Large intestine (tissue), 3 donors: ENCODE results near the gene QPRT. TPM values are rescaled to one million over a fixed set of nuclear protein-coding genes. Genes with fewer than 3 reads are reported as not detected.
"Not testable (repeated sequence)": the region's sequence is repeated elsewhere in the genome, so short reads cannot be mapped to it uniquely, and the experiment has no call there.

Experiments
- DNase-seq, 2 donors: peaks; one replicate each; pipeline versions ENCODE4 v3.0.0 to v3.0.0-alpha.2; 2013
- H3K27ac ChIP-seq: one replicate; pipeline ENCODE4 v1.5.1; 2013; ENCODE audit warnings: low read length
- H3K27me3 ChIP-seq: 2 replicates; pipeline ENCODE4 v1.6.1; 2013; ENCODE audit warnings: low read length; ENCODE audit not compliant: control insufficient read depth, insufficient read depth
- H3K36me3 ChIP-seq: 2 replicates; pipeline ENCODE4 v1.6.1; 2013; ENCODE audit warnings: low read length; ENCODE audit not compliant: control insufficient read depth, insufficient read depth
- H3K4me1 ChIP-seq: one replicate; pipeline ENCODE4 v1.6.1; 2013; ENCODE audit warnings: low read length; ENCODE audit not compliant: control insufficient read depth, insufficient read depth
- H3K4me3 ChIP-seq: one replicate; pipeline ENCODE4 v1.5.1; 2013; ENCODE audit warnings: low read length
- H3K9me3 ChIP-seq: one replicate; pipeline ENCODE4 v1.6.1; 2013; ENCODE audit warnings: mild to moderate bottlenecking, low read depth, low read length, moderate library complexity; ENCODE audit not compliant: control insufficient read depth
- WGBS: methylation state at CpG from one replicate; pipeline ENCODE4 v1.1.5; 2013; ENCODE audit warnings: low lambda C conversion rate; ENCODE audit not compliant: insufficient coverage; 5-methylcytosine and 5-hydroxymethylcytosine counted together
- polyA plus RNA-seq: library from polyadenylated mRNA; unstranded; fragments of 120-200 nt; gene quantifications from one replicate; pipeline ENCODE4 v1.2.1, GENCODE V29; 2013

QPRT gene
- polyA plus RNA-seq, 1 donor = 220 TPM

DNA sequence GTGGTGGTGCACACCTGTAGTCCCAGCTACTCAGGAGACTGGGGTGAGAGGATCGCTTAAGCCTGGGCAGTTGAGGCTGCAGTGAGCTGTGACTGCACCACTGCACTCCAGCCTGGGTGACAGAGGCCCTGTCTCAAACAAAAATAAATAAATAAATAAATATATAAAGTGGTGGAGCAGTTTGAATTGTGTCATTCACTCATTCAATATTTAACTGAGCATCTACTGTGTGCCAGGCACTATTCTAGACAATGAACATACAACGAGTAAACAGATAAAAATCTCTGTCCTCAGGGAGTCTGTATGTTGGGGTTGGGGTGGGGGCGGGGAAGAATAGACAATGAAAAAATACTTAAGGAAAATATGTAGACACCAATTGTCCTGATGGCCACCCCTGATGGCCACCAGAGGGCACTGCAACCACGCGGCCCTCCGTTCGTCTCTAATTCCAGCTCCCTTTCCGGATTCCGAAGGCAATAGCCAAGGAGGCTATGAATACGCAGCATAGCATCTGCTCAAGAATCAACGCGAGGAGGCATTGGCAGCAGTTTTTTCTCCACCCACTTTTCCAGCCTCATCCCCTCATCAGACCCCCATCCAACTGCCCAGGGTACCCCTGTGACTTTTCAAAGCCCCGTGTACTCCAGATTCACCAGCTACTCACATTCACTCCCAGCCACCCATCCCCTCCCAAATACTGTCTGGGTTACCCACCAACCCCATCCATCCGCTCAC lies 21.4 kb downstream of the QPRT start:
- Histone ChIP-seq H3K27me3 (no peaks in the 10 kb centered on the region), H3K4me3 (no peak overlapping the region)
- 60% methylated on average over 1 of the region's 14 CpGs for WGBS

DNA sequence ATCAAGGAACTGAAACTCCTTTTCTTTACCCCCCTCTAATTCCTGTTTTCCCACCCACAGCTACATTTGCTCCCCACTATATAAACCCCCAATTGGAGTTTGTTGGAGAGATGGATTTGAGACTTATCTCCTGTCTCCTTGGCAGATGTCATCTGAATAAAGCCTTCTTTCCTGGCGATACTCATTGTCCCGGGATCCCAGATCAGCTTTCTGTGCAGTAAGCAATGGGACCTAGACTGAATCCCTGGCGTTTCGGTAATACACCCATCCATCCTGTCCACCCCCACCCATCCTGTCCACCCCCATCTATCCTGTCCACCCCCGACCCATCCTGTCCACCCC lies 22.2 kb downstream of the QPRT start:
- no peak overlapping the region for H3K27ac ChIP-seq
- H3K9me3 ChIP-seq = peaks cover 4% of the 10 kb centered on the region
- H3K27me3 ChIP-seq = no peaks in the 10 kb centered on the region
- no peaks in the 10 kb centered on the region for H3K4me1 ChIP-seq
- peaks cover 10% of the 10 kb centered on the region for H3K36me3 ChIP-seq
- no peak overlapping the region for H3K4me3 ChIP-seq
- no CpG with 5 or more reads among the region's 5 CpGs for WGBS
- DNase-seq = no peak

More for the DNA sequence above, 21.4 kb downstream of the QPRT start:
- Histone ChIP-seq H3K27ac (no peak overlapping the region), H3K4me1 (no peaks in the 10 kb centered on the region), H3K9me3 (peaks cover 4% of the 10 kb centered on the region), H3K36me3 (peaks cover 14% of the 10 kb centered on the region)
- peak; percentile 75 to 78 for DNase-seq

DNA sequence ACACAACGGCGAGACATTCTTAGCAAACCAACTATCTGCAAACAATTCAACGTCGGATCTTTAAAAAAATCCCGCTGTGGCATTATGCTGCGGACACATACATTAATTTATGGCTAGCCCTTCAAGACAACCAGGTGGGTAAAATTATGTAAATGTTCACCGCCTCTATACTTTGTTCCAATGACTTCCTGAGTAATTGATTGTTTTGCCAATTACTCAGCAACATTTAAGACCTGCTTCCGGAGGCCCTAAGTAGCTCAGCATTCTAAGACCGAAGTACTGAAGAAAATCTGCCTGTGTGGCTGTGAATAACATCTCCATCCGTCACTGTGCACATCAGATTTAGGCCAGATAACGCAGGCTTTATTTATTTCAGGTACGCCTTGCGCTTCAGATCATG lies 23.3 kb downstream of the QPRT start:
- peaks cover 4% of the 10 kb centered on the region for H3K9me3 ChIP-seq
- H3K36me3 ChIP-seq = peaks cover 3% of the 10 kb centered on the region
- H3K27ac ChIP-seq = no peak overlapping the region
- H3K4me1 ChIP-seq = no peaks in the 10 kb centered on the region
- no peak for DNase-seq
- no peaks in the 10 kb centered on the region for H3K27me3 ChIP-seq
- 78% methylated on average over 4 of the region's 13 CpGs for WGBS
- H3K4me3 ChIP-seq = no peak overlapping the region

DNA sequence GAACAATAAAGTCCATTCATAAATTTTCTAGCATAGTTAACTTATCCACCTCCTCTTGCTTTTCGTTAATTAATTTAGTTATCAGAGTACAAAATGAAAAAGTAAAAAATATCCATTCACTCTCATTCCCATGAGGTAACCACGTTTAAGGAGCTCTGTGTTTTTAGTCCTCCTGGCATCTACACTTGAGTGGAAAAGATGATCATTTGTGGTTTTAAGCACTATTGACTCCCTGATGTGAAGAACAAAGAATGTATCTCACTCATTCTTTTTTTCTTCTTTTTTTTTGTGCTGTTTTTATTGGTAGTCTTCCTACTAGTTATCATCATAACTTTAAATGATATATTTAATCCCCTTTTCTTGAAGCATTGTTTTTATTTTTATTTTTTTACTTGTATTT lies 26.1 kb downstream of the QPRT start:
- no peak overlapping the region for H3K4me3 ChIP-seq
- H3K4me1 ChIP-seq = no peaks in the 10 kb centered on the region
- H3K36me3 ChIP-seq = no peaks in the 10 kb centered on the region
- no peak for DNase-seq
- no peaks in the 10 kb centered on the region for H3K27me3 ChIP-seq
- H3K9me3 ChIP-seq = no peaks in the 10 kb centered on the region
- H3K27ac ChIP-seq = no peak overlapping the region
- WGBS = 100% methylated on average over 1 of the region's 2 CpGs

DNA sequence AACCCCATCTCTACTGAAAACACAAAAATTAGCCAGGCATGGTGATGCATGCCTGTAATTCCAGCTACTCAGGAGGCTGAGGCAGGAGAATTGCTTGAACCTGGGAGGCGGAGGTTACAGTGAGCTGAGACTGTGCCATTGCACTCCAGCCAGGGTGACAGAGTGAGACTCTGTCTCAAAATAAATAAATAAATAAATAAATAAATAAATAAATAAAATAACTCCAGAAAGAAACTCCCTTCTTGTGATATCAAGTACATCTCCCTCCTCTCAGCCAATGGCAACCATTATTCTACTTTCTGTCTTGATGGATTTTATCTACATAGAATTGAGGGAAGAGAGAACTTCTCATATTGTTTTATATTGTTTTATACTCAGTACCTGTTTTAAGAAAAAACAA lies 28.2 kb downstream of the QPRT start:
- DNase-seq = not testable (repeated sequence)
- no CpG with 5 or more reads among the region's 1 CpG for WGBS

DNA sequence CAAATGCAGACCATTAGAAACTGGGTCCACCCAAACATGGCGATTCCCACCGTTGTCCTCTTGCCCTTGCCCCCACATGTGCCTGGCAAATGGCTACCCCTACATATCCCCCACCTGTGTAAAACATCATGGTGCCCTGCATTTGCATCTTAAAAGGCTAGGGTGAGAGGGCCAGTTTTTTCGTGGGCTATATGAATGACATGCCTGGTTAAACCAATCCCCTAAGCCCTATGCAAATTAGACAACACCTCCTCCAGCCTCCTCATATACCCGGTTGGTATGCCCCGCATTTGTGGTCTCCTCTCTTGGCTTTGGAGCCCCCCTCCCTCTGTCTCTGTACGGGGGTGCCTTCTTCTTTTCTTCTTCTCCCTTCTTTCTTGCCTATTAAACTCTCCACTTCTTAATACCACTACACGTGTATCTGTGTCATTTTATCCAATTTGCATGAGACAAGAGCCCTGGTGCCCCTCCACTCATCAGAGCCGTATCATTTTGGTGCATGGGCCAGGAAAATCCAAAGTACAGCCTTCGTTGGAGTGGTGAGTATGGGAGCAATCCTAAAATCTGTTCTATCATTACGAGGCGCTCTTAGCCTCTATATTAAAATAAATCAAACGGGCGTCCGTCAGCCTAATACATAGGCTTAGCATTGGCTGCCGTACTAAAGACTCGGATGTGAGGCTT lies 30.1 kb downstream of the QPRT start:
- Histone ChIP-seq H3K27ac (no peak overlapping the region), H3K4me3 (no peak overlapping the region), H3K36me3 (no peaks in the 10 kb centered on the region), H3K4me1 (no peaks in the 10 kb centered on the region), H3K27me3 (no peaks in the 10 kb centered on the region), H3K9me3 (no peaks in the 10 kb centered on the region)
- 70% methylated on average over 3 of the region's 16 CpGs for WGBS
- no peak for DNase-seq

More for the DNA sequence above, 28.2 kb downstream of the QPRT start:
- not testable (repeated sequence) for H3K4me1 ChIP-seq, H3K36me3 ChIP-seq, H3K27ac ChIP-seq, H3K9me3 ChIP-seq, H3K4me3 ChIP-seq, H3K27me3 ChIP-seq

DNA sequence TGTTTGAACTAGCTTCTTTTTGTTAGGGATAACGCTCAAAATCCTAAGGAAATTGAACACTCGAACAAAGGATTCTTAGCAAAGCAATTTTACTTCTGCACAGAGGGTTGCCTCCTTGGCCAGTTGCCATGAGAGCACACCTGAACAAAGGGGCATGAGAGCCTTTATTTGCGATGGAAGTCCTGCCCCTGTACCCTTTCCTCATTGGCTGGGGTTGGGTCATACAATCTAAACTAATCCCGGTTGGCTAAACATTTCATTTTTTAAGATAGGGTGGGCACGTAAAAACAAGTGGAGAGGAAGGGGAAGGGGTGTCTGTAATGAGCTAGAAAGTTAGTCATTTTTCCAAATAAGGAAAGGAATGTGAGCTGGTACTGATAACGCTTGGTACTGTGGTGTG lies 30.7 kb downstream of the QPRT start:
- not testable (repeated sequence) for H3K36me3 ChIP-seq, H3K4me3 ChIP-seq, H3K4me1 ChIP-seq, H3K27ac ChIP-seq, DNase-seq, H3K27me3 ChIP-seq, H3K9me3 ChIP-seq
- 42% methylated on average over 2 of the region's 6 CpGs for WGBS

DNA sequence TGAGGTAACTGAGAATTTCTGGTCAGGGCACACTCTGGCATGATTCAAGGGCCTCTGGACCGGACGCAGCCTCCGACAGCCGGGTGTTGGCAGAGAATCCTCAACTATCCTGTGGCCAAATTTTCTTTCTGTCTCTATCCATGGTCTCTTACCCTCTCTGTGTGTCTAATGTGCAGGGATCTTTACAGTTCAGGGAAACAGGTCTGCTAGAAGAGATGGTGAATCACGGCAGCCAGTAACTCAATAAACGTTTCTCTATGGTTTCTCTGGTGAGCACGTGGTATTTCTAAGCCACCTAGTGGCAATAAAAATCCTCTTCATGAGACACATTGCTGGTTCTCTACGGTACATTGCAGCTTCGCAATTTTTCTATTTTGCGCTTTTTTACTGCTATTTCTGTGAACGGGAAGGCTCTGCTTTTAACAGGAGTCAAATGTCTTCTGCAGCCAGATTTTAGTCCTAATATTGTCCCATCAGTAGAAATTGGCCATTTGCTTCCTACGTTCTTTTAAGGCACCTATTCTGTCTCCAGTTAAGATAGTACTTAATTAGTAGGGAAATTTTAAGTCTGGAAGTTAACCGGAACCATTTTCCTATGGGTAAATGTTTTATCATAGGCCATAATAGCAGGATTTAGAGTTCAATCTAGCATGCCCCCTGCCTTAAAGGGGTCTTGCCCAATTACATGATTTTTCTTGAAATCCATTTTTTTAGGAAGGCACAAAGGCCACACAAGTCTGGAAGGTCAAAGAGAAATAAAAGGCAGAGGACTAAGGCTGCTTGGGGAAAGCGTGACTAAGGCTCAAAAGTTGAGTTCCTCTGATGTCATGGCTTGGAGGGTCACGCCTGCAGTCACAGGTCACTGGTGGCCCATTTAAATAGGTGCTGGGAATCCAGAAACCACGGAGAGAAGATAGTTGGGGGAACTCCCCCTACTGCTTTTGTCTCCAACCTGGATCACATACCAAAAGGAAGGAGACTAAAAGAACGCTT lies 31.5 kb downstream of the QPRT start:
- 42% methylated on average over 2 of the region's 17 CpGs for WGBS
- no peaks in the 10 kb centered on the region for H3K4me1 ChIP-seq
- DNase-seq = peak; percentile 45 to 74
- no peaks in the 10 kb centered on the region for H3K36me3 ChIP-seq
- no peak overlapping the region for H3K4me3 ChIP-seq
- H3K27ac ChIP-seq = no peak overlapping the region
- H3K27me3 ChIP-seq = no peaks in the 10 kb centered on the region
- no peaks in the 10 kb centered on the region for H3K9me3 ChIP-seq

DNA sequence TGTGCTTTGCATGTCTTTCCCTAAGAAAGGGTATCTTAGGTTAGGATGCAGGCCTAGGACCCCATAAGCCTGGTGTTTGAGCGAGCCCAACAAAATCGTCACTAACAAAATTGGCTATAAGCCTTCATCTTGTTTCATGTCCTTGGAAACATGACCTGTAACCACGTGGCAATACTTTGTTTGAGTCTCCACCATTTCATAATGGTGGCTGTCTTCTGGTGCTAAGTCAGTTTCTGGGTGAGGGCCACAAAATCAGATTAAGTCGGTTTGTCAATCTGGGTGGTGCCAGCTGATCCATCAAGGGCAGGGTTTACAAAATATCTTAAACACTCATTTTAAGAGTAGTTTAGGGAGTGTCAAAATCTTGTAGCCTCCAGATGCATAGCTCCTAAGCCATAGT lies 33.8 kb downstream of the QPRT start:
- no CpG with 5 or more reads among the region's 4 CpGs for WGBS
- Histone ChIP-seq H3K36me3 (no peaks in the 10 kb centered on the region), H3K27ac (no peak overlapping the region), H3K9me3 (no peaks in the 10 kb centered on the region), H3K27me3 (no peaks in the 10 kb centered on the region), H3K4me1 (no peaks in the 10 kb centered on the region), H3K4me3 (no peak overlapping the region)
- no peak for DNase-seq

DNA sequence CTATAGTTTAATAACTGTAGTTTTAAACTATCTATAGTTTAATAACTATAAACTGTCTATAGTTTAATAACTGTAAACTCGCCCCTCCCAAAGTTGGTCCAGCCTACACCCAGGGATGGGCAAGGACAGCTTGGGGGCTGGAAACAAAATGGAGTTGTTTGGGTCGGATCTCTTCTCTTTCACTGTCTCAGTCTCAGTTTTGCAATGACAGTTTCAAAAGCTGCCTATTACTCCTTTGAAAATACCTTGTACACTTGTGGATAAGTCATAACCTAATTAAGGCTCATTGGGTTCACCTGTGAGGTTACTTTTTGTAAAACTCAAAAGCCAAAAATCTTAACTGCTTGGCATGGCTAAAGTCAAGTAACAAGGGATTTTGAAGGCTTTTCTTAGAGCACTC lies 35.4 kb downstream of the QPRT start:
- Histone ChIP-seq H3K27me3 (no peaks in the 10 kb centered on the region), H3K9me3 (no peaks in the 10 kb centered on the region), H3K4me1 (no peaks in the 10 kb centered on the region), H3K36me3 (no peaks in the 10 kb centered on the region), H3K4me3 (no peak overlapping the region), H3K27ac (no peak overlapping the region)
- WGBS = no CpG with 5 or more reads among the region's 2 CpGs
- no peak for DNase-seq
